ENCODE data around the gene FSTL3. TPM values are rescaled to one million over a fixed set of nuclear protein-coding genes. Genes with fewer than 3 reads are reported as not detected.
A peak's percentile ranks its signal among the peaks of the same experiment; 100 is the strongest.

FSTL3 gene
- total and polyA plus RNA-seq, 10 of the 15 experiments (the other 5 are each of a cell fraction or from before 2014, with no cell fraction given): 0.42 to 13.5 (median 3.6) TPM

DNA sequence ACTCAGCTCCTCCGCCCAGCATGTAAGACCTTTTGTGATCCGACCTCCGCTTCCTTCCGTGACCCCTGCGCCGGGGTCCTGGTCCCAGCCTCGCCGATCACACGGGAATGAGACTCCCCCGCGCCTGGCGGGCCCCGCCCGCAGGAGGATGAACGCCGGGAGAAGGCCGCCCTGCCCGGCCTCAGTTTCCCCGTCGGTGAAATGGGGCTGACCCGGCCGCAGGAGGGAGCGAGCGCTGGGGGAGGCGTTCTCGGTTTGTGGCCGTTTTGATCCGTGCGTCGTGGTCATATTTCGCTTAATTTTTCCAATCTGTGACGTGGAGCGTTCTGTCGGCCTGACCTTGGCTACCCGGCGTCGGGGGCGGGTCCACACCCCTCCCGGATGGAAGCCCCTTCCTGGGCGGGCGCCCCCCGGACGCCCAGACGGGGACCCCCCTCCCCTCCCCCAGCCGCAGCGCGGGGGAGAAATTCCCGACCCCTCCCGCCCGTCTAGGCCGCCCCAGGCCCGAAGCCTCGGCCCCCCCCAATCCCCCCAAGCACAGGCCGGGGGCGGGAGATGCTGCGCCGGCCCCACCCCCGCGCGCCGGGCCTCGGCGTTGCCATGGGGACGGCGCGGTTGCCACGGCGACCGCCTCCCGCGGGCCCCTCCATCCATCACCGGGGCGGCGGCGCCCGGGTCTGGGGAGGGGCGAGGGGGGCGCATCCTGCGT, 43.6 kb downstream of the FSTL3 start:
- 24% methylated on average over 57 of the region's 79 CpGs for WGBS (ENCODE audit: insufficient coverage, insufficient replicate concordance, low lambda C conversion rate, missing lambda C conversion rate)
- intact Hi-C loops (cut with micrococcal nuclease; ENCODE audit: unreplicated experiment) (no loop called here), in situ Hi-C loops (cut with MboI) (no loop called here)
- no peak overlapping the region for H3K4me2 ChIP-seq (ENCODE audit: control insufficient read depth, insufficient read depth)
- CTCF ChIA-PET: no interaction called here
- no peak for DNase-seq (ENCODE audit: low read depth, low spot score)
- H2AFZ ChIP-seq (ENCODE audit: control insufficient read depth, low read depth, low read length): no peak overlapping the region
- BruUV-seq (replicated peaks): no TSS peak
- H3K4me1 ChIP-seq (ENCODE audit: control insufficient read depth, insufficient read depth, low read length): no peaks in the 10 kb centered on the region; the same call in 1 of the 2 replicates
- peaks cover 5% of the 10 kb centered on the region; the same call in 1 of the 3 replicates for H3K9me3 ChIP-seq (replicated peaks; ENCODE audit: control insufficient read depth, insufficient read depth, low read length)
- H3K4me3 ChIP-seq: no peak overlapping the region
- SMC1A ChIA-PET (ENCODE audit: uncharacterized antibody, unreplicated experiment): no interaction called here
- TF ChIP-seq, protein P1, sequence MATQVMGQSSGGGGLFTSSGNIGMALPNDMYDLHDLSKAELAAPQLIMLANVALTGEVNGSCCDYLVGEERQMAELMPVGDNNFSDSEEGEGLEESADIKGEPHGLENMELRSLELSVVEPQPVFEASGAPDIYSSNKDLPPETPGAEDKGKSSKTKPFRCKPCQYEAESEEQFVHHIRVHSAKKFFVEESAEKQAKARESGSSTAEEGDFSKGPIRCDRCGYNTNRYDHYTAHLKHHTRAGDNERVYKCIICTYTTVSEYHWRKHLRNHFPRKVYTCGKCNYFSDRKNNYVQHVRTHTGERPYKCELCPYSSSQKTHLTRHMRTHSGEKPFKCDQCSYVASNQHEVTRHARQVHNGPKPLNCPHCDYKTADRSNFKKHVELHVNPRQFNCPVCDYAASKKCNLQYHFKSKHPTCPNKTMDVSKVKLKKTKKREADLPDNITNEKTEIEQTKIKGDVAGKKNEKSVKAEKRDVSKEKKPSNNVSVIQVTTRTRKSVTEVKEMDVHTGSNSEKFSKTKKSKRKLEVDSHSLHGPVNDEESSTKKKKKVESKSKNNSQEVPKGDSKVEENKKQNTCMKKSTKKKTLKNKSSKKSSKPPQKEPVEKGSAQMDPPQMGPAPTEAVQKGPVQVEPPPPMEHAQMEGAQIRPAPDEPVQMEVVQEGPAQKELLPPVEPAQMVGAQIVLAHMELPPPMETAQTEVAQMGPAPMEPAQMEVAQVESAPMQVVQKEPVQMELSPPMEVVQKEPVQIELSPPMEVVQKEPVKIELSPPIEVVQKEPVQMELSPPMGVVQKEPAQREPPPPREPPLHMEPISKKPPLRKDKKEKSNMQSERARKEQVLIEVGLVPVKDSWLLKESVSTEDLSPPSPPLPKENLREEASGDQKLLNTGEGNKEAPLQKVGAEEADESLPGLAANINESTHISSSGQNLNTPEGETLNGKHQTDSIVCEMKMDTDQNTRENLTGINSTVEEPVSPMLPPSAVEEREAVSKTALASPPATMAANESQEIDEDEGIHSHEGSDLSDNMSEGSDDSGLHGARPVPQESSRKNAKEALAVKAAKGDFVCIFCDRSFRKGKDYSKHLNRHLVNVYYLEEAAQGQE (IDR thresholded peaks at IDR 0.05; ENCODE audit: low read depth, low read length): no peak
- TF ChIP-seq DPF2 (IDR thresholded peaks at IDR 0.05): no peak
- TF ChIP-seq EGR1 (IDR thresholded peaks at IDR 0.05; ENCODE audit: borderline replicate concordance in 1 of 2, low read depth in 2 of 2, low read length in 2 of 2): peak in 1 of 2 experiments; percentile 64; a peak in 1 of 3 replicates
- TF ChIP-seq FOXM1 (IDR thresholded peaks at IDR 0.05; ENCODE audit: low read depth, low read length): no peak
- no peak overlapping the region for H3K9ac ChIP-seq (ENCODE audit: control insufficient read depth, insufficient read depth, low read length)
- POLR2A ChIA-PET: no interaction called here
- RAD21 ChIA-PET (ENCODE audit: unreplicated experiment): no interaction called here
- H4K20me1 ChIP-seq (ENCODE audit: control insufficient read depth, insufficient read depth): no peaks in the 10 kb centered on the region
- no peaks in the 10 kb centered on the region for H3K36me3 ChIP-seq (ENCODE audit: control insufficient read depth in 2 of 2, insufficient read depth in 2 of 2, low read length in 1 of 2)
- H3K27me3 ChIP-seq (replicated peaks in 1 of 2; ENCODE audit: control insufficient read depth in 2 of 2, insufficient read depth in 2 of 2, low read length in 1 of 2): no peaks in the 10 kb centered on the region
- no peaks in the 10 kb centered on the region for H3K79me2 ChIP-seq (ENCODE audit: control insufficient read depth, insufficient read depth, low read length)
- H3K27ac ChIP-seq (ENCODE audit: control insufficient read depth, insufficient read depth): no peak overlapping the region
- no peak for ATAC-seq
- FAIRE-seq: no peak

Measured in GM12878 (cell line).